AG09319 (cell line): Measurements from ENCODE around the gene NAGA.

Experiments
- DNase-seq: peaks from one replicate; pipeline ENCODE4 v3.0.0-alpha.2; 2010; ENCODE audit warnings: low read depth; ENCODE audit errors: extremely low read depth
- TF ChIP-seq, protein P1 (sequence below): IDR thresholded peaks from 2 replicates; pipeline ENCODE4 v1.5.1; 2011; ENCODE audit warnings: low read depth, mild to moderate bottlenecking, inconsistent platforms, low read length, moderate library complexity

Gene NAGA

DNA sequence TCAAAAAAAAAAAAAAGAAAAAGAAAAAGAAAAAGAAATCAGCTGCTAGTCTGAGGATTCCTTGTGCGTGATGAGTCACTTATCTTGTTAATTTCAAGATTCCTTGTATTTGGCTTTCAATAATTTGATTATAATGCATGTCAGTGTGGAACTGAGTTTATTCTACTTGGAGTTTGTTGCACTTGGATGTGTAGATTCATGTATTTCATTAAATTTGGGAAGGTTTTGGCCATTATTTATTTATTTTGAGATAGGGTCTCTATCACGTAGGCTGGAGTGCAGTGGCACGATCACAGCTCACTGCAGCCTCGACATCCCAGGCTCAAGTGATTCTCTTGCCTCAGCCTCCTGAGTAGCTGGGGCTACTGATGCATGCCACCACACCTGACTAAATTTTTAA lies 57.2 kb downstream of the NAGA start:
- DNase-seq, result no peak
- TF ChIP-seq, protein P1, sequence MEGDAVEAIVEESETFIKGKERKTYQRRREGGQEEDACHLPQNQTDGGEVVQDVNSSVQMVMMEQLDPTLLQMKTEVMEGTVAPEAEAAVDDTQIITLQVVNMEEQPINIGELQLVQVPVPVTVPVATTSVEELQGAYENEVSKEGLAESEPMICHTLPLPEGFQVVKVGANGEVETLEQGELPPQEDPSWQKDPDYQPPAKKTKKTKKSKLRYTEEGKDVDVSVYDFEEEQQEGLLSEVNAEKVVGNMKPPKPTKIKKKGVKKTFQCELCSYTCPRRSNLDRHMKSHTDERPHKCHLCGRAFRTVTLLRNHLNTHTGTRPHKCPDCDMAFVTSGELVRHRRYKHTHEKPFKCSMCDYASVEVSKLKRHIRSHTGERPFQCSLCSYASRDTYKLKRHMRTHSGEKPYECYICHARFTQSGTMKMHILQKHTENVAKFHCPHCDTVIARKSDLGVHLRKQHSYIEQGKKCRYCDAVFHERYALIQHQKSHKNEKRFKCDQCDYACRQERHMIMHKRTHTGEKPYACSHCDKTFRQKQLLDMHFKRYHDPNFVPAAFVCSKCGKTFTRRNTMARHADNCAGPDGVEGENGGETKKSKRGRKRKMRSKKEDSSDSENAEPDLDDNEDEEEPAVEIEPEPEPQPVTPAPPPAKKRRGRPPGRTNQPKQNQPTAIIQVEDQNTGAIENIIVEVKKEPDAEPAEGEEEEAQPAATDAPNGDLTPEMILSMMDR, result no peak

DNA sequence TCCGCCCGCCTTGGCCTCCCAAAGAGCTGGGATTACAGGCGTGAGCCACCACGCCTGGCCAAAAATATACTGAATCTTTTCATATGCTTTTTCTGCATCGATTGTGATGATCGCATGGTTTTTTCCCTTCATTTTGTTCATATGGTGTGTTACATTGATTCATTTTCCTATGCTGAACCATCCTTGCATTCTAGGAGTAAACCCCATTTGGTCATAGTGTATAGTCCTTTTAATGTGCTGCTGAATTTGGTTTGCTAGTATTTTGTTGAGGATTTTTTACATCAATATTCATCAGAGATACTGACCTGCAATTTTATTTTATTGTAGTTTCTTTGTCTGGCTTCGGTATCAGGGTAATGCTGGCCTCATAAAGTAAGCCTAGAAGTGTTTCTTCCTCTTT lies 59.8 kb downstream of the NAGA start:
- DNase-seq, result no peak
- TF ChIP-seq, protein P1, result no peak
